Measurements from ENCODE around the gene FAM234B.
A peak's percentile ranks its signal among the peaks of the same experiment; 100 is the strongest.

Gene FAM234B

DNA sequence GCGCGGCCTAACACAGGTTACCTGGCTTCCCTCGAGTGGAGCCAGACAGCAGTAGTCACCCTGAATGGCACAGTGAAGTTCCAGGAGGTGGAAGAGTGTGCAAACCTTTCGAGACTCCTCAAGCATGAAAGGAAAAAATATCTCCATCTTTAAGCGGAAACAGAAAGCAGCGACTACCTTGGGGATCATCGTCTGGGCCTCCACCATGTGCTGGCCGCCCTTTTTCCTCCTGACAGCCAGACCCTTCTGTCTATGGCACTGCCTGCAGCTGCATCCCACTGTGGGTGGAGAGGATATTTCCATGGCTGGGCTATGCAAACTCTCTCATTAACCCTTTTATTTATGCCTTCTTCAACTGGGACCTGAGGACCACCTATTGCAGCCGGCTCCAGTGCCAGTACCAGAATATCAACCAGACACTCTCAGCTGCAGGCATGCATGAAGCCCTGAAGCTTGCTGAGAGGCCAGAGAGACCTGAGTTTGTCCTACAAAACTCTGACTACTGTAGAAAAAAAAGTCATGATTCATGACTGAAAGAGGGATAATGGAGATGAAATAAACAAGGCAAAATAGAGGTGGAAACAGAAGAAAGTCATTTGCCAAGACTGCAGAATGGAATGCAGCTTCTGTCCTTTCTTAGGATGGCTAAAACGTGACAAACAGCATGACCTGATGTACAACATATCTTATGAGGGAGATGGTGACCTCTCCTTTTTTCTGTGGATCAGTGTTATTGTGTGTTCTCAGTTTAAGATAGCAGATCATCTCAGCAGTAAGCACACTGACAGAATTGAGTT, 41.7 kb upstream of the FAM234B start:
- ChIA-PET CTCF (interaction anchor here (0.6 kb wide), 1 partner anchor 207 kb away, joined by 5 read pairs; no protein-coding TSS in a partner anchor), POLR2A (no interaction called here)
- no peak for DNase-seq (ENCODE audit: extremely low spot score)
- TF ChIP-seq ZNF384 (IDR thresholded peaks at IDR 0.05): no peak
- peak; percentile 48; the same call in 1 of the 2 replicates for TF ChIP-seq L3MBTL2 (conservative IDR thresholded peaks at IDR 0.05)

DNA sequence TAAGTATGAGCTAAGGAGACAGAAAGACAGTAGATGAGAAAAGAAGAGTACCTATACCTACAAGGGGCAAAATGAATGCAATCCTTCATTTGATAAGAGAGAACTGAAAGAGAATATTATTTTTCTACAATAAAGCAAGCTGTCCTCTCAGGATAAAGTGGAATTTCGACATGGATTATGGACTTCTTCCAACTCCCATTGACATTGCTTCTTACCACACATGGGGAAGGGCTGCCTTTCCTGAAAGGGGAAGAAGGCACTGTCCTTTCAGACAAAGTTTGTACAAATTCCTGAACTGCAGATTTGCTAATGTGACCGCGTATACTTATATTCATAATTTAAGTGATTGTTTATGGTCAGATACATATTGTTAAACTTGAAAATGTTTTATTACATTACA, 39.8 kb upstream of the FAM234B start:
- ChIA-PET CTCF (no interaction called here), POLR2A (no interaction called here)
- no peak for TF ChIP-seq FOXA1 (IDR thresholded peaks at IDR 0.05)
- TF ChIP-seq NFRKB (IDR thresholded peaks at IDR 0.05): no peak
- TF ChIP-seq FOXM1 (IDR thresholded peaks at IDR 0.05; ENCODE audit: borderline replicate concordance): no peak
- TF ChIP-seq L3MBTL2 (conservative IDR thresholded peaks at IDR 0.05): no peak
- no peak for TF ChIP-seq ZNF384 (IDR thresholded peaks at IDR 0.05)
- no peak for DNase-seq (ENCODE audit: extremely low spot score)

DNA sequence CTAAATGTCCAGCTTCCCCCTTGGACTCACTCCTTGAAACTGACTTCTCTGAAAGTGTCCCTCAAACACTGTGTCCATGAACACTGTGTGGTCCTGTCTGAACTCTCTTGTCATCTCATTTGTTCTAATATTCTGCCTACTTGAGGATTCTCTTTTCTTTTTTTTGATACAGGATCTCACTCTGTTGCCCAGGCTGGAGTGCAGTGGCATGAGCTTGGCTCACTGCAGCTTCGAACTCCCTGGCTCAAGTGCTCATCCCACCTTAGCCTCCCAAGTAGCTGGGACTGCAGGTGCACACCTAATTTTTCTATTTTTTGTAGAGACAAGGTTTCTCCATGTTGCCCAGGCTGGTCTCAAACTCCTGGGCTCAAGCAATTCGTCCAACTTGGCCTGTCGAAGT, 39.2 kb upstream of the FAM234B start:
- POLR2A ChIA-PET: no interaction called here
- DNase-seq (ENCODE audit: extremely low spot score): no peak
- CTCF ChIA-PET: no interaction called here
- TF ChIP-seq L3MBTL2 (conservative IDR thresholded peaks at IDR 0.05): no peak

DNA sequence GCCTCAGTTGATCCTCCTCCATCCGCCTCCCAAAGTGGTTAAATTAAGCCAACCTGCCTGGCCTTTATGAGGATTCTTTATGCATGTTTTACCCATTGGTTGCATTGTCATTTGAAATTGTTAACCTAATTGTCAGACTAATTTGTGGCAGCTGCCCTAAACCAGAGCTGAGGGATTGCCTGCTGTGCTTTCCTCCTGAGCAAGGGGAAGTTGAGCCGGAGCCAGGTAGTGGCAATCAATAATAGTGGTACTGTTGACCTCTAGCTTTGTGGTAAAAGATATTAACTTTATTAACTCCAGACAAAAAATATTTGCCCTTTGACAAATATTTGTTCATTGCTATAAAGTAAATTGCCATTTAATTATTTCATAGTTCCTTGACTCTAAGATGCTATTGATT, 38.5 kb upstream of the FAM234B start:
- DNase-seq (ENCODE audit: extremely low spot score): no peak
- POLR2A ChIA-PET: no interaction called here
- CTCF ChIA-PET: no interaction called here
- TF ChIP-seq L3MBTL2 (conservative IDR thresholded peaks at IDR 0.05) (no peak), ELF4 (IDR thresholded peaks at IDR 0.05) (no peak)

DNA sequence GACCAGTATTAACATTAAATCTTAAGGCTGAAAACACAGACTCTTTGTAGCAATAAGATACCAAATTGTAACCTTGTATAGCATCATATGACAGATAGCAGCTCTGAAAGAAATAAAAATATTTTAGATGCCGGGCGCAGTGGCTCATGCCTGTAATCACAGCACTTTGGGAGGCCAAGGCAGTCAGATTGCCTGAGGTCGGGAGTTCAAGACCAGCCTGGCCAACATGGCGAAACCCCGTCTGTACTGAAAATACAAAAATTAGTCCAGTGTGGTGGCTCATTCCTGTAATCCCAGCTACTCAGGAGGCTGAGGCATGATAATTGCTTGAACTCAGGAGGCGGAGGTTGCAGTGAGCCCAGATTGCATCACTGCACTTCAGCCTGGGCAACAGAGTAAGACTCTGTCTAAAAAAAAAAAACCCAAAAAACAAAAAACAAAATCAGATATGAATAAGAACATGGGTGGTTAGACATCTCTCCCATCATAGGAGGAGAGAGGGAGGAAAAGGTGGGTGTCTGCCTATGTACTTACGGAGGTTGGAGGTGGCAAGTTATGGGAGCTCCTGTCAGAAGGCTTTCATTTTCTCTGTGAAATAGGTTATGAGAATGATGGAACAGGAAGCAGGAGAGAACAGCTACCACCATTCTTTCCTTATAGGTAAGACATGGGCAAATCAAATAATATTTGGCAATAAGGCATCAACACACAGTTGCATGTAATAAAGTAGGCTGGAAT, 36.5 kb upstream of the FAM234B start:
- POLR2A ChIA-PET: interaction anchor here (0.7 kb wide), 1 partner anchor 93 kb away, joined by 3 read pairs; no protein-coding TSS in a partner anchor
- TF ChIP-seq ZNF384 (IDR thresholded peaks at IDR 0.05): no peak

DNA sequence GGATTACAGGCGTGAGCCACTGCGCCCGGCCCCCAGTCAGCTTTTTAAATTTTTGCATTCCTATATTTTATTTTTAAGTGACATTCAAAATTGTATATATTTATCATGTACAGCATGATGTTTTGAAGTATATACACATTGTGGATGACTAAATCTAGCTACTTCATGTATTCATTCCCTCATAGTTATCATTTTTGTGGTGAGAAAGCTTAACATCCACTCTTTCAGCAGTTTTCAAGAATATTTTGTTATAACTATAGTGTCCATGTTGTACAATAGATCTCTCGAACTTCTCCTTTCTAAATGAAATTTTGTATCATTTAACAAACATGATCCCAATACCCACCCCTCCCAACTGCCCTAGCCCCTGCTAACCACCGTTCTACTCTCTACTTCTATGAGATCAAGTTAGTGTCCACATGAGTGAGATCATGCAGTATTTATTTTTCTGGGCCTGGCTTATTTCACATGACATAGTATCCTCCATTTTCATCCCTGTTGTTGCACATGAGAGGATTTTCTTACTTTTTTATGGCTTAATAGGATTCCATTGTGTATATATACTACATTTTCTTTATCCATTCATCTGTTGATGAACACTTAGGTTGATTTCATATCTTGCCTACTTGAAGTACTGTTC, 35.3 kb upstream of the FAM234B start:
- ChIA-PET POLR2A (no interaction called here), CTCF (interaction anchor here (0.6 to 1.0 kb wide), 2 partner anchors 26 to 36 kb away, joined by 3 to 7 read pairs; no protein-coding TSS in a partner anchor)
- no peak for DNase-seq (ENCODE audit: extremely low spot score)
- TF ChIP-seq TARDBP (IDR thresholded peaks at IDR 0.05) (no peak), ZNF384 (IDR thresholded peaks at IDR 0.05) (no peak), L3MBTL2 (conservative IDR thresholded peaks at IDR 0.05) (no peak), NFRKB (IDR thresholded peaks at IDR 0.05) (no peak)

More for the DNA sequence above, 36.5 kb upstream of the FAM234B start:
- CTCF ChIA-PET: interaction anchor here (0.6 to 1.1 kb wide), 2 partner anchors 22 to 171 kb away, joined by 3 read pairs; no protein-coding TSS in a partner anchor
- no peak for DNase-seq (ENCODE audit: extremely low spot score)

DNA sequence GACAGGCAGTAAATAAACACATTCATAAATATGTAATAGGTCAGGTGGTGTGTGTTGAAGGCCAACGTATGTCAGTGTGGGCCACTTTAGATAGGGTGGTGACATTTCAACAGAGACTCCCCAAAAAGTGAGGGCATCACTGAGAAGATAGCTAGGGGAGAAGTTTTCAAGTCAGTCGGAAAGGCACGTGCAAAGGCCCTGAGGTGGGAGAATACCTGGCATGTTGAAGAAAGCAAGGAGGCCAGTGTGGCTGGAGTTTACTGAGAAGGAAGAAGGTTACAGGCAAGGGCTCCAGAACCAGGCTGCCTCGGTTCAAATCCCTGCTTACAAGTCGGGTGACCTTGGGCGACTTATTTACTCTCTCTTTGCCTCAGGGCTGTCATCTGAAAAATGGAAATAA, 33.1 kb upstream of the FAM234B start:
- DNase-seq (ENCODE audit: extremely low spot score): no peak
- ChIA-PET POLR2A (no interaction called here), CTCF (no interaction called here)
- TF ChIP-seq TARDBP (IDR thresholded peaks at IDR 0.05): no peak
- TF ChIP-seq NFRKB (IDR thresholded peaks at IDR 0.05): no peak
- no peak for TF ChIP-seq L3MBTL2 (conservative IDR thresholded peaks at IDR 0.05)
- TF ChIP-seq, protein P1, sequence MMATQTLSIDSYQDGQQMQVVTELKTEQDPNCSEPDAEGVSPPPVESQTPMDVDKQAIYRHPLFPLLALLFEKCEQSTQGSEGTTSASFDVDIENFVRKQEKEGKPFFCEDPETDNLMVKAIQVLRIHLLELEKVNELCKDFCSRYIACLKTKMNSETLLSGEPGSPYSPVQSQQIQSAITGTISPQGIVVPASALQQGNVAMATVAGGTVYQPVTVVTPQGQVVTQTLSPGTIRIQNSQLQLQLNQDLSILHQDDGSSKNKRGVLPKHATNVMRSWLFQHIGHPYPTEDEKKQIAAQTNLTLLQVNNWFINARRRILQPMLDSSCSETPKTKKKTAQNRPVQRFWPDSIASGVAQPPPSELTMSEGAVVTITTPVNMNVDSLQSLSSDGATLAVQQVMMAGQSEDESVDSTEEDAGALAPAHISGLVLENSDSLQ (IDR thresholded peaks at IDR 0.05): no peak
- no peak for TF ChIP-seq LEF1 (IDR thresholded peaks at IDR 0.05; ENCODE audit: borderline replicate concordance)
- no peak for TF ChIP-seq ELF4 (IDR thresholded peaks at IDR 0.05)
- TF ChIP-seq CTBP1 (IDR thresholded peaks at IDR 0.05; ENCODE audit: borderline replicate concordance): no peak
- TF ChIP-seq SUZ12 (IDR thresholded peaks at IDR 0.05): no peak
- TF ChIP-seq FOXK2 (IDR thresholded peaks at IDR 0.05): no peak
- no peak for TF ChIP-seq FOXA1 (IDR thresholded peaks at IDR 0.05)

DNA sequence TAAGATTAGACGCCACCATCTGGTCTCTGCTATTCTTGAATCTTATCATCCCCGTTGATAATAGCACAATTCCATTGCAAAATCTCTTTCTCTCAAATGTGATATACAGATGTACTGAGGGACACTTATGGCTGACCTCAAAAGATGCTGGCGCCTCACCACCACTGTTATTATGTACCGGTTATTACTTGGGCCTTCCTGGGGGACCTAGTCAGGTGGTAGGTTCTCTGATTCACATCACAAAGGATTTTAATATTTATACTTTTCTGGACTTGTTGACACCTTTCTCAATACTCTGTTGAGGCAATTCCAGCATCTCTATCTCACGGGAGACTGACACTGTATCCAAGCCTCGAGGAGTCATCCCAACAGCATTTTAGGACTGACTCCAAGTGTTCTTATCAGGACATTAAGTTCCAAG, 21.3 kb upstream of the FAM234B start:
- ChIA-PET POLR2A (no interaction called here), CTCF (interaction anchor here (0.6 kb wide), 1 partner anchor 74 kb away, joined by 3 read pairs; no protein-coding TSS in a partner anchor)
- DNase-seq (ENCODE audit: extremely low spot score): no peak
- TF ChIP-seq LEF1 (IDR thresholded peaks at IDR 0.05; ENCODE audit: borderline replicate concordance) (no peak), FOXM1 (IDR thresholded peaks at IDR 0.05; ENCODE audit: borderline replicate concordance) (no peak), NFRKB (IDR thresholded peaks at IDR 0.05) (no peak), FOXK2 (IDR thresholded peaks at IDR 0.05) (no peak), SP1 (IDR thresholded peaks at IDR 0.05) (no peak)

Data from HEK293T (cell line).